ENCODE results near the gene ATXN7L2. TPM values are rescaled to one million over a fixed set of nuclear protein-coding genes. Genes with fewer than 3 reads are reported as not detected.

Gene ATXN7L2
- total RNA-seq, 1 donor from 2014 or later, result 3.2 TPM

DNA sequence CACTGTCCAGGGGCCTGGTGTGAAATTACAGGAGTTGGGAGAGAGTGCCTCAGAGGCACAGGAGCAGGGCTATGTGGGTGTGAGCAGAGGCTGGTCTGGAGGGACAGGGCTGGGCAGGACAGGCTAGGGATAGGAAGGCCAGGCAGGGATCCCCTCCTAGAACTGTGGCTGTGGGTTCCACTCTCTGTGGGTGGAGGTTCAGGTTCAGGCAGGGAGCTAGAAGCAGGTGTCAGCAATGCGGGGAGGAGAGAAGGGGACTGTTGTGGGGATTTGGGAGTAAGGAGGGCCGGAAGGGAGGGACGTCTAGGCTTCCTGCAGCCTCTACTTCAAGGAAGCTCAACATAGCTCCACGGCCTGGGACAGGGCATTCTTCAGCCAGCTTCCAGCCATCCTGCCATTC, 47.7 kb downstream of the ATXN7L2 start:
- peaks cover 20% of the 10 kb centered on the region for H3K4me1 Mint-ChIP-seq (ENCODE audit: unreplicated experiment)
- H3K27me3 Mint-ChIP-seq (ENCODE audit: unreplicated experiment), result peaks cover 9% of the 10 kb centered on the region
- no peak overlapping the region for H3K4me3 Mint-ChIP-seq (ENCODE audit: unreplicated experiment)
- H3K27ac Mint-ChIP-seq (ENCODE audit: unreplicated experiment), result no peak overlapping the region
- H3K36me3 Mint-ChIP-seq (ENCODE audit: low read depth, unreplicated experiment), result no peaks in the 10 kb centered on the region
- no peak for TF ChIP-seq CTCF (IDR thresholded peaks at IDR 0.05; ENCODE audit: unreplicated experiment)
- no peaks in the 10 kb centered on the region for H3K9me3 Mint-ChIP-seq (ENCODE audit: unreplicated experiment)
- DNase-seq (ENCODE audit: low spot score), result no peak

DNA sequence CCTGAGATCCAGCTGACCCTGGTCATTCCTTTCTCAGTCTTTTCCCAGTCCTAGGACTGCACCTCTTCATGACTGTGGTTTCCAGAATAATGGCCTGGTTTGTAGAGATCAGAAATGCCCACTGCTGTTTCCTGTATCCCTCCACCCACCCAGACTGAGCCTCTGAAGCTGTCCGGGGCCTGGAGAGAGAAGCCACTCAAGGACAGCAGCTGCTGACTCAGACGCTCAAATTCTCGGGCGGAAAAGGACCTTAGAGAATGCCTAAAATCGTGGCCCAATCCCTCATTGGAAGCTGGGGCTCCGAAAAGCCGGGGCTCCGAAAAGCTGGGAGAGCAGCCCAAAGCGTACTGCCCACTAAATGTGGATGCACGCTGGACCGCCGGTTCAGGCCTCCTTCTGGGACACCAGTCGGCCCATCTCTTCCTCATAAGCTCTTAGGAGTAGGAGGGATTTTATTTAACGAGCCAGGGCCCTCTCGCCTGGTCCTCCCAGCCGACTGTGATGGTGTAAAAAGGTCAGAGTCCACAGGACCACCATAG, 48.2 kb downstream of the ATXN7L2 start:
- H3K36me3 Mint-ChIP-seq (ENCODE audit: low read depth, unreplicated experiment), result no peaks in the 10 kb centered on the region

GRCh38 chr1:109532365-109533136, 48.8 kb downstream of the ATXN7L2 start:
- H3K36me3 Mint-ChIP-seq (ENCODE audit: low read depth, unreplicated experiment), result no peaks in the 10 kb centered on the region
- no peak overlapping the region for H3K27ac Mint-ChIP-seq (ENCODE audit: unreplicated experiment)
- peaks cover 7% of the 10 kb centered on the region for H3K27me3 Mint-ChIP-seq (ENCODE audit: unreplicated experiment)
- DNase-seq (ENCODE audit: low spot score), result peak; percentile 92
- H3K4me3 Mint-ChIP-seq (ENCODE audit: unreplicated experiment), result peak overlapping the region; percentile 25
- H3K4me1 Mint-ChIP-seq (ENCODE audit: unreplicated experiment), result peaks cover 17% of the 10 kb centered on the region
- H3K9me3 Mint-ChIP-seq (ENCODE audit: unreplicated experiment), result no peaks in the 10 kb centered on the region
- TF ChIP-seq CTCF (IDR thresholded peaks at IDR 0.05; ENCODE audit: unreplicated experiment), result peak; percentile 98

More for the DNA sequence above, 48.2 kb downstream of the ATXN7L2 start:
- H3K4me1 Mint-ChIP-seq (ENCODE audit: unreplicated experiment), result peaks cover 20% of the 10 kb centered on the region
- DNase-seq (ENCODE audit: low spot score), result no peak
- no peak for TF ChIP-seq CTCF (IDR thresholded peaks at IDR 0.05; ENCODE audit: unreplicated experiment)
- peaks cover 8% of the 10 kb centered on the region for H3K27me3 Mint-ChIP-seq (ENCODE audit: unreplicated experiment)
- H3K4me3 Mint-ChIP-seq (ENCODE audit: unreplicated experiment), result no peak overlapping the region
- no peaks in the 10 kb centered on the region for H3K9me3 Mint-ChIP-seq (ENCODE audit: unreplicated experiment)
- H3K27ac Mint-ChIP-seq (ENCODE audit: unreplicated experiment), result no peak overlapping the region

GRCh38 chr1:109534307-109534858, 50.7 kb downstream of the ATXN7L2 start:
- no peak overlapping the region for H3K27ac Mint-ChIP-seq (ENCODE audit: unreplicated experiment)
- TF ChIP-seq CTCF (IDR thresholded peaks at IDR 0.05; ENCODE audit: unreplicated experiment), result no peak
- H3K27me3 Mint-ChIP-seq (ENCODE audit: unreplicated experiment), result peaks cover 5% of the 10 kb centered on the region
- H3K9me3 Mint-ChIP-seq (ENCODE audit: unreplicated experiment), result no peaks in the 10 kb centered on the region
- DNase-seq (ENCODE audit: low spot score), result no peak
- H3K4me1 Mint-ChIP-seq (ENCODE audit: unreplicated experiment), result peaks cover 13% of the 10 kb centered on the region
- no peaks in the 10 kb centered on the region for H3K36me3 Mint-ChIP-seq (ENCODE audit: low read depth, unreplicated experiment)
- no peak overlapping the region for H3K4me3 Mint-ChIP-seq (ENCODE audit: unreplicated experiment)

DNA sequence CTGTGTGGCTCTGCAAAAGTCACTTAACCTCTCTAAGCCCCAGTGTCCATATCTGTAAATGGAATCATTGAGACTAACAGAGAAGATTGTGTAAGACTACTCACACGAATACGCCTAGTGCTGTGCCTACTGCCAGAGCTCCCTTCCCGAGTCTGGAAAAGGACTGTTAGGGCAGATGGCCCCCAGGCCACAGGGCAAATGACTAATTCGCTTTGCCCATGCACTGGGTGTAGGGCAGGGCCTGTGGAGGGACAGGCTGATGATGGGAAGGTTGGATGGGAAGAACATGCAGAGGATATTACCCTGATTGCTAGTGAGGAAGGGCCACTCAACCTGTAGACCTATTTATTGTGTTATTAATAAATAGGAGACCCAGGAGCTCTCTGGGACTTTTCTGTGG, 51.8 kb downstream of the ATXN7L2 start:
- no peak for TF ChIP-seq CTCF (IDR thresholded peaks at IDR 0.05; ENCODE audit: unreplicated experiment)
- Mint-ChIP-seq H3K36me3 (ENCODE audit: low read depth, unreplicated experiment) (no peaks in the 10 kb centered on the region), H3K4me3 (ENCODE audit: unreplicated experiment) (no peak overlapping the region), H3K27ac (ENCODE audit: unreplicated experiment) (no peak overlapping the region), H3K27me3 (ENCODE audit: unreplicated experiment) (peaks cover 8% of the 10 kb centered on the region), H3K4me1 (ENCODE audit: unreplicated experiment) (peaks cover 13% of the 10 kb centered on the region), H3K9me3 (ENCODE audit: unreplicated experiment) (no peaks in the 10 kb centered on the region)
- DNase-seq (ENCODE audit: low spot score), result no peak
